ENCODE results near the gene FAM3D. TPM values are rescaled to one million over a fixed set of nuclear protein-coding genes. Genes with fewer than 3 reads are reported as not detected.

FAM3D gene
- total and polyA plus RNA-seq, 2 of the 8 experiments (the other 6 are each of a cell fraction or from before 2014, with no cell fraction given): not detected

- no peak for TF ChIP-seq SP2 (IDR thresholded peaks at IDR 0.05; ENCODE audit: low read length)
Observed at GRCh38 chr3:58691997-58692396, 25.4 kb upstream of the FAM3D start (continued).

- H3K4me3 ChIP-seq (ENCODE audit: extremely low read depth in 1 of 4, insufficient read depth in 2 of 4, low read depth in 3 of 4, low read length in 4 of 4): no peak overlapping the region
- TF ChIP-seq CHD2 (IDR thresholded peaks at IDR 0.05; ENCODE audit: low read length) (no peak), SIRT6 (IDR thresholded peaks at IDR 0.05; ENCODE audit: low read length) (no peak), RAD21 (IDR thresholded peaks at IDR 0.05 in 1 of 2, conservative IDR thresholded peaks at IDR 0.05 in 1 of 2; ENCODE audit: low read depth in 2 of 2, low read length in 2 of 2) (no peak), SUZ12 (IDR thresholded peaks at IDR 0.05; ENCODE audit: low read length) (no peak), NANOG (IDR thresholded peaks at IDR 0.05; ENCODE audit: insufficient read depth, low read depth, low read length, poor library complexity, severe bottlenecking) (no peak), ASH2L (IDR thresholded peaks at IDR 0.05; ENCODE audit: low read length) (no peak), PHF8 (conservative IDR thresholded peaks at IDR 0.05; ENCODE audit: low read depth, low read length) (no peak), FOSL1 (IDR thresholded peaks at IDR 0.05; ENCODE audit: insufficient read depth, low read depth, low read length) (no peak), EGR1 (IDR thresholded peaks at IDR 0.05; ENCODE audit: borderline replicate concordance, low read depth, low read length) (no peak), ATF3 (IDR thresholded peaks at IDR 0.05; ENCODE audit: insufficient read depth, low read depth, low read length) (no peak)
- H4K5ac ChIP-seq (ENCODE audit: insufficient read length, low read depth, low read length): no peak overlapping the region
- WGBS, 2 experiments (ENCODE audit: extremely low coverage in 1 of 2, insufficient coverage in 1 of 2, insufficient read length in 1 of 2, insufficient replicate concordance in 2 of 2, low coverage in 1 of 2, low lambda C conversion rate in 2 of 2, missing lambda C conversion rate in 1 of 2): 93% methylated on average over 2 of the region's 2 CpGs; no CpG with 5 or more reads in 1 of the 2 experiments
- no peak overlapping the region for H3K14ac ChIP-seq (ENCODE audit: insufficient read length)
- no peak overlapping the region for H3K4me2 ChIP-seq (ENCODE audit: insufficient read depth in 1 of 2, low read depth in 2 of 2, low read length in 2 of 2)
- no peak overlapping the region for H2AFZ ChIP-seq (ENCODE audit: low read length)
- peaks cover 39 to 55% of the 10 kb centered on the region in 2 experiments for H3K9me3 ChIP-seq (ENCODE audit: insufficient read depth in 2 of 2, low read depth in 1 of 2, low read length in 1 of 2)
- H2BK20ac ChIP-seq (ENCODE audit: low read length): no peak overlapping the region
- no peak overlapping the region for H2BK120ac ChIP-seq (replicated peaks; ENCODE audit: low read depth, low read length)
- no peak overlapping the region for H2BK5ac ChIP-seq (ENCODE audit: low read depth, low read length)
- no peaks in the 10 kb centered on the region for H3K79me1 ChIP-seq (ENCODE audit: low read depth, low read length)
- DNase-seq (ENCODE audit: low read depth in 1 of 2, low spot score in 2 of 2): no peak
- ChIA-PET CTCF (ENCODE audit: partially characterized antibody) (no interaction called here), POLR2A (ENCODE audit: partially characterized antibody) (no interaction called here)
- no peak for FAIRE-seq
- no peak overlapping the region for H2BK12ac ChIP-seq (ENCODE audit: low read depth, low read length)
- no peak overlapping the region for H3K4ac ChIP-seq (replicated peaks; ENCODE audit: insufficient read length, low read depth, low read length)
- H3K9ac ChIP-seq (replicated peaks in 1 of 4; ENCODE audit: extremely low read depth in 1 of 4, low read depth in 3 of 4, low read length in 3 of 4): no peak overlapping the region
- H3K27ac ChIP-seq (ENCODE audit: low read depth, low read length): no peak overlapping the region
- no peak overlapping the region for H3K23ac ChIP-seq (ENCODE audit: insufficient read length)
- no peaks in the 10 kb centered on the region for H3K79me2 ChIP-seq (ENCODE audit: control insufficient read depth in 1 of 2, insufficient read depth in 2 of 2, low read length in 2 of 2)
- no peak overlapping the region for H4K8ac ChIP-seq (ENCODE audit: extremely low read depth, insufficient read depth, low read length)
- H4K91ac ChIP-seq (replicated peaks; ENCODE audit: insufficient read length, low read length): no peak overlapping the region
- no peak overlapping the region for H3K18ac ChIP-seq (ENCODE audit: extremely low read depth, low read length)
- no peaks in the 10 kb centered on the region for H3K4me1 ChIP-seq (replicated peaks in 1 of 4; ENCODE audit: control insufficient read depth in 3 of 4, insufficient read depth in 4 of 4, low read length in 3 of 4)
- no peaks in the 10 kb centered on the region for H3K36me3 ChIP-seq (ENCODE audit: control insufficient read depth in 2 of 4, insufficient read depth in 4 of 4, low read length in 3 of 4)
- no peak overlapping the region for H3K56ac ChIP-seq (replicated peaks; ENCODE audit: insufficient read length, low read depth, low read length)
- no peaks in the 10 kb centered on the region for H3K27me3 ChIP-seq (replicated peaks in 1 of 4; ENCODE audit: control insufficient read depth in 3 of 4, extremely low read depth in 1 of 4, insufficient read depth in 3 of 4, low read length in 3 of 4)
- no peak overlapping the region for H2AK5ac ChIP-seq (ENCODE audit: low read depth, low read length)
- H4K20me1 ChIP-seq (replicated peaks in 1 of 2; ENCODE audit: control insufficient read depth in 1 of 2, insufficient read depth in 2 of 2, low read length in 2 of 2): no peaks in the 10 kb centered on the region
- H2BK15ac ChIP-seq (ENCODE audit: low read length): no peak overlapping the region
- H3K23me2 ChIP-seq (ENCODE audit: low read depth, low read length): no peaks in the 10 kb centered on the region
Observed at GRCh38 chr3:58690490-58690889, 23.9 kb upstream of the FAM3D start.
